OCI-LY7 (cell line): Measurements from ENCODE around the gene GHITM.

ENCODE experiments used
- EZH2phosphoT487 ChIP-seq: fragments of 200-600 bp; sonication (generic); IDR thresholded peaks from 2 replicates; pipeline ENCODE4 v1.6.1; 2018; ENCODE audit warnings: low read depth, borderline replicate concordance, mild to moderate bottlenecking, mixed run types, antibody characterized with exemption, low read length, moderate library complexity, mixed read lengths
- TF ChIP-seq, protein P1 (sequence below): fragments of 200-600 bp; sonication (generic); conservative IDR thresholded peaks from 2 replicates; pipeline ENCODE4 v1.5.1; 2014; ENCODE audit warnings: mild to moderate bottlenecking, antibody characterized with exemption, low read length, moderate library complexity, mixed read lengths

DNA sequence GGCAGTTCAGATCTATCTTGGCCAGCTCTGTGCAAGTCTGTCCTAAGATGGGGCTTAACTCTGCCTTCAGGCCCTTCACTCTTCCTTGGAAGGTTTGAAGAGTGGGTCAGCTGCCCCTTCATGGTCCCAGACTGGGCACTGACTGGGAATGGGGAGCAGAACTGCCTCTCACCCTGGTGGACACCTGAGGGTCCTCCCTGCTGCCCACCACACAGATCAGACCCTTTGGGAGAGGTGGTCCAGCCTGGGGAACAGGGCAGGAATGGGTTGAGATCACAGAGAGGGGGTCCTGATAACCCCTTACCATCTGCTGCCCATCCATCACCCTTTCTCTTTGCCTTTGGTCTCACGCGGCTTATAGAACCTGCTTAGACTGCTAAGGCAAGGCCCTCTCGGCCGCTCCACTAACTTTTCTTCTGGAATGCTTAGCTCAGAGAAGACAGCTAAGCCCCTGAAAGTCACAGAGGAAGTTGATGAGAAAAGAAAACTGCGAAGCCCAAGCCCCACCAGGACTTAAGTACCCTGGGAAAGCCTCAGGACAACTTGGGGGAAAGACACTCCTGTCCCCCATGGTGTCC lies 54.6 kb downstream of the GHITM start:
- TF ChIP-seq, protein P1, sequence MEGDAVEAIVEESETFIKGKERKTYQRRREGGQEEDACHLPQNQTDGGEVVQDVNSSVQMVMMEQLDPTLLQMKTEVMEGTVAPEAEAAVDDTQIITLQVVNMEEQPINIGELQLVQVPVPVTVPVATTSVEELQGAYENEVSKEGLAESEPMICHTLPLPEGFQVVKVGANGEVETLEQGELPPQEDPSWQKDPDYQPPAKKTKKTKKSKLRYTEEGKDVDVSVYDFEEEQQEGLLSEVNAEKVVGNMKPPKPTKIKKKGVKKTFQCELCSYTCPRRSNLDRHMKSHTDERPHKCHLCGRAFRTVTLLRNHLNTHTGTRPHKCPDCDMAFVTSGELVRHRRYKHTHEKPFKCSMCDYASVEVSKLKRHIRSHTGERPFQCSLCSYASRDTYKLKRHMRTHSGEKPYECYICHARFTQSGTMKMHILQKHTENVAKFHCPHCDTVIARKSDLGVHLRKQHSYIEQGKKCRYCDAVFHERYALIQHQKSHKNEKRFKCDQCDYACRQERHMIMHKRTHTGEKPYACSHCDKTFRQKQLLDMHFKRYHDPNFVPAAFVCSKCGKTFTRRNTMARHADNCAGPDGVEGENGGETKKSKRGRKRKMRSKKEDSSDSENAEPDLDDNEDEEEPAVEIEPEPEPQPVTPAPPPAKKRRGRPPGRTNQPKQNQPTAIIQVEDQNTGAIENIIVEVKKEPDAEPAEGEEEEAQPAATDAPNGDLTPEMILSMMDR = no peak
- TF ChIP-seq EZH2phosphoT487 = no peak
